RWPE2 (cell line): Measurements from ENCODE around the gene LRRK1.

Experiments used
- ATAC-seq: fragments of 200-7000 bp; cut with Tn5 transposase; 3 replicates; pipeline ENCODE4 v1.9.1; 2021; ENCODE audit warnings: low read depth
- DNase-seq: peaks from one replicate; pipeline ENCODE4 v3.0.0-alpha.2; 2020; ENCODE audit warnings: low spot score
- H3K27ac ChIP-seq: fragments of 450-650 bp; 2 replicates; pipeline ENCODE4 v1.5.1; 2017; ENCODE audit warnings: mild to moderate bottlenecking; ENCODE audit not compliant: poor library complexity, severe bottlenecking
- H3K27me3 ChIP-seq: fragments of 250-450 bp; sonication (Bioruptor Pico); 2 replicates; pipeline ENCODE4 v1.5.1; 2021; ENCODE audit warnings: mild to moderate bottlenecking, moderate library complexity; ENCODE audit not compliant: insufficient read depth, poor library complexity, severe bottlenecking
- H3K36me3 ChIP-seq: fragments of 250-450 bp; sonication (Bioruptor Pico); 2 replicates; pipeline ENCODE4 v1.5.1; 2020; ENCODE audit warnings: low read depth, mild to moderate bottlenecking, moderate library complexity
- H3K4me1 ChIP-seq: fragments of 250-450 bp; sonication (Bioruptor Pico); 2 replicates; pipeline ENCODE4 v1.5.1; 2021; ENCODE audit warnings: mild to moderate bottlenecking, moderate library complexity; ENCODE audit not compliant: insufficient read depth, poor library complexity, severe bottlenecking
- H3K4me3 ChIP-seq: fragments of 250-450 bp; sonication (Bioruptor Pico); 2 replicates; pipeline ENCODE4 v1.5.1; 2021; ENCODE audit warnings: mild to moderate bottlenecking, moderate library complexity; ENCODE audit not compliant: severe bottlenecking
- H3K9me3 ChIP-seq: fragments of 250-450 bp; sonication (Bioruptor Pico); 2 replicates; pipeline ENCODE4 v1.5.1; 2021; ENCODE audit warnings: mild to moderate bottlenecking, moderate library complexity; ENCODE audit not compliant: severe bottlenecking
- TF ChIP-seq, protein P1 (sequence below): fragments of 450-650 bp; IDR thresholded peaks from one replicate; pipeline ENCODE4 v1.5.1; 2017; ENCODE audit warnings: mild to moderate bottlenecking, moderate library complexity; ENCODE audit not compliant: poor library complexity, severe bottlenecking

The LRRK1 gene

DNA sequence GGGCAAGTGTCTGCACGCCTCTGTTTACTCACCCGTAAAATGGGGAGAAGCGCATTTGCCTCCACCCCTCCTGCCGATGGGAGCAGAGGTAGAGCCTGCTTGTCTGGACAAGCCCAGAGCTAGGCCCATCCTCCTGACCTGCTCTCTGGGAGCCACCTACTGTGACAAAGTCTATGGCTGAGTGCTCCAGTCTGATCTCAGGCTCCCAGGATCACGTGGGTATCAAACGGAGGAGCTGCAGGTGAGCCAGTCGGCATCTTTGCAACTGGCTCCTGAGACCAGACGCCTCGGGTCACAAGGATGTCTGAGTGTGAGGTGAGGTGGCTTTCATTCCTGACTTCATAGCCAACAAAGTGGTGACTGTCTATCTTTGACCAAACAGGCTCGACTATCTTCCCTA, 41.6 kb upstream of the LRRK1 start:
- Histone ChIP-seq H3K36me3 (peaks cover 19% of the 10 kb centered on the region), H3K27ac (no peak overlapping the region), H3K4me3 (no peak overlapping the region), H3K9me3 (no peaks in the 10 kb centered on the region), H3K27me3 (no peaks in the 10 kb centered on the region), H3K4me1 (peaks cover 20% of the 10 kb centered on the region)
- TF ChIP-seq, protein P1, sequence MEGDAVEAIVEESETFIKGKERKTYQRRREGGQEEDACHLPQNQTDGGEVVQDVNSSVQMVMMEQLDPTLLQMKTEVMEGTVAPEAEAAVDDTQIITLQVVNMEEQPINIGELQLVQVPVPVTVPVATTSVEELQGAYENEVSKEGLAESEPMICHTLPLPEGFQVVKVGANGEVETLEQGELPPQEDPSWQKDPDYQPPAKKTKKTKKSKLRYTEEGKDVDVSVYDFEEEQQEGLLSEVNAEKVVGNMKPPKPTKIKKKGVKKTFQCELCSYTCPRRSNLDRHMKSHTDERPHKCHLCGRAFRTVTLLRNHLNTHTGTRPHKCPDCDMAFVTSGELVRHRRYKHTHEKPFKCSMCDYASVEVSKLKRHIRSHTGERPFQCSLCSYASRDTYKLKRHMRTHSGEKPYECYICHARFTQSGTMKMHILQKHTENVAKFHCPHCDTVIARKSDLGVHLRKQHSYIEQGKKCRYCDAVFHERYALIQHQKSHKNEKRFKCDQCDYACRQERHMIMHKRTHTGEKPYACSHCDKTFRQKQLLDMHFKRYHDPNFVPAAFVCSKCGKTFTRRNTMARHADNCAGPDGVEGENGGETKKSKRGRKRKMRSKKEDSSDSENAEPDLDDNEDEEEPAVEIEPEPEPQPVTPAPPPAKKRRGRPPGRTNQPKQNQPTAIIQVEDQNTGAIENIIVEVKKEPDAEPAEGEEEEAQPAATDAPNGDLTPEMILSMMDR: no peak
- no peak for ATAC-seq
- DNase-seq: no peak

GRCh38 chr15:100878130-100878529, 41.0 kb upstream of the LRRK1 start:
- Histone ChIP-seq H3K27me3 (no peaks in the 10 kb centered on the region), H3K36me3 (peaks cover 25% of the 10 kb centered on the region), H3K9me3 (no peaks in the 10 kb centered on the region), H3K4me3 (peak overlapping the region; percentile 96), H3K4me1 (peaks cover 21% of the 10 kb centered on the region), H3K27ac (no peak overlapping the region)
- DNase-seq: no peak
- TF ChIP-seq, protein P1: no peak
- no peak for ATAC-seq

GRCh38 chr15:100878648-100879047, 40.5 kb upstream of the LRRK1 start:
- Histone ChIP-seq H3K27ac (peak overlapping the region; percentile 41), H3K9me3 (no peaks in the 10 kb centered on the region), H3K4me1 (peaks cover 21% of the 10 kb centered on the region), H3K4me3 (peak overlapping the region; percentile 96), H3K27me3 (no peaks in the 10 kb centered on the region), H3K36me3 (peaks cover 28% of the 10 kb centered on the region)
- no peak for ATAC-seq
- DNase-seq: no peak
- TF ChIP-seq, protein P1: no peak

DNA sequence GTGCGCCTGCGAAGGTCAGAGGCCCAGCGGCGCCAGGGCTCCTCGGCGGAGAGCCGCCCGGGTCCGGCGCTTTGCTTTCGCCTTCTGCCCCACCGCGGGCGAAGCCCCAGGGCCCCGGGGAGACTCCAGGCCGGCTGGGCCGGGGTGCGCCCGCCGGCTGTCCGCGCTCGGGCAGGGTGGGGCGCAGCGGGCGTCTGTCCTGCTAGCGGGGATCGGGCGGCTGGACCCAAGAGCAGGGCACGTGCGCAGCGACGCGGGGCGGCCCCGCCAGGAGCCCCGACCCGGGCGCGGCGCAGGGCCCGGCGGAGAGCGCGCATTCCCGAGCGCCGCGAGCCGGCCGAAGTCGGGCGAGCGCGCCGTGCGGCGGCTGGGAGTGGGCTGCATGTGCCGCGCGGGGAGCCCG, 40.1 kb upstream of the LRRK1 start:
- peak overlapping the region; percentile 41 for H3K27ac ChIP-seq
- ATAC-seq (peak; percentile 4; the same call in 2 of the 3 replicates), DNase-seq (peak; percentile 62)
- peaks cover 33% of the 10 kb centered on the region for H3K36me3 ChIP-seq
- no peaks in the 10 kb centered on the region for H3K9me3 ChIP-seq
- peak overlapping the region; percentile 96 for H3K4me3 ChIP-seq
- H3K27me3 ChIP-seq: no peaks in the 10 kb centered on the region
- H3K4me1 ChIP-seq: peaks cover 21% of the 10 kb centered on the region
- TF ChIP-seq, protein P1: no peak

GRCh38 chr15:100879464-100880138, 39.6 kb upstream of the LRRK1 start, which contains the start of gene ALDH1A3:
ALDH1A3 (plus strand) TSS chr15:100879831; CDS start chr15:100879908, 77 bp downstream.
- ATAC-seq (peak; percentile 84), DNase-seq (peak; percentile 93)
- Histone ChIP-seq H3K27me3 (no peaks in the 10 kb centered on the region), H3K36me3 (peaks cover 38% of the 10 kb centered on the region), H3K4me3 (peak within 1 kb of the TSS; percentile 96), H3K4me1 (peaks cover 21% of the 10 kb centered on the region), H3K27ac (peak within 1 kb of the TSS; percentile 41), H3K9me3 (no peaks in the 10 kb centered on the region)
- TF ChIP-seq, protein P1: no peak
